GM13977 (cell line): ENCODE measurements around the gene DHRS1.
A peak's percentile ranks its signal among the peaks of the same experiment; 100 is the strongest.

ENCODE experiments used
- DNase-seq: peaks from one replicate; pipeline ENCODE4 v3.0.0; 2012; ENCODE audit warnings: low spot score
- CTCF ChIP-seq: IDR thresholded peaks from 2 replicates; pipeline ENCODE4 v1.5.1; 2012; ENCODE audit warnings: mild to moderate bottlenecking, control low read depth; ENCODE audit not compliant: insufficient read depth; ENCODE audit errors: extremely low read depth, missing control alignments
- in situ Hi-C: fragments of 300-500 bp; cut with MboI; formaldehyde crosslinking; loops from one replicate; pipeline ENCODE4 v1.12.0; 2022; ENCODE audit warnings: low sequenced_read_pairs, low pct_unique_long_range_greater_than_20kb, mixed read lengths, inconsistent platforms; ENCODE audit not compliant: unreplicated experiment

Gene DHRS1

GRCh38 chr14:24334431-24335291, 35.1 kb upstream of the DHRS1 start, which contains the start of gene ADCY4:
TSS of gene ADCY4 (minus strand) at chr14:24335071. CDS start at chr14:24334652, 419 bp downstream.
- no peak for DNase-seq
- peak; percentile 0 for TF ChIP-seq CTCF
- in situ Hi-C loops = loop anchor here (5.0 to 25.0 kb wide), 2 partner anchors 103 to 328 kb away; no protein-coding TSS in a partner anchor

DNA sequence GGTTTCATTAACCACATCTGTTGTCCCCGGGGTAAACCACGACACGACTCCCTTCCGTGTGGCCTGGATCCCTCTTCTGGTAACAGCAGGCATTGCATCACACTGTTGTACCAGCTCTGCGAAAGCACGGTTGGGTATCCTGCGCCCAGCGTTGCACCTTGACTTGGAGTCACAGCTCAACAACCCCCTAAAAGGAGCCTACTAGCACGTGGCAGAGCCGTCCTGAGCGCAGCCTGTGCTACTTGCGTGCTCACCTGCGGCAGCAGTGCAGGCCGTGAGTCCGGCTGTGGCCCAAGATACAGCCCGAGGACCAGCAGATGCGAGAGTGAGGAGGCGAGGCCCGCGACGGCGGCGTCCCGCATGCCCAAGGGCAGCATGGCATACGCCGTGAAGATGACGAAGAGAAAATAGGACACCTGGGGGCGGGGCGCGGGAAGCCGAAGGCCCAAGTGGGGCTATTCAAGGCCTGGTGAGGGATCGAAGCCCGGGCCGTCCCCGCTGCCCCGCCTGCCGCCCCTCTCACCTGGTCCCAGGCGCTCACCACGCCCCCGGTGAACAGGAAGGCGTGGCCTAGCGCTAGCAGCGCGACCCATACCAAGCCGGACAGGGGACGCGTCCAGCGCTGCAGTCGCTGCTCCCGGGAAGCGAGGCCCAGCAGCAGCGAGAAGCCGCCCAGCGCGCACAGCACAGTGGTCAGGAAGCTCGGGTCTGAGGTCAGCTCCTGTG, 32.9 kb upstream of the DHRS1 start:
- in situ Hi-C loops = loop anchor here (5.0 to 25.0 kb wide), 2 partner anchors 105 to 330 kb away; no protein-coding TSS in a partner anchor
- peak; percentile 75 for TF ChIP-seq CTCF
- peak; percentile 94 for DNase-seq

- DNase-seq = no peak
- TF ChIP-seq CTCF = no peak
- in situ Hi-C loops = loop anchor here (5.0 to 25.0 kb wide), 2 partner anchors 106 to 331 kb away; no protein-coding TSS in a partner anchor
Observed at GRCh38 chr14:24331731-24332267, 32.2 kb upstream of the DHRS1 start.

DNA sequence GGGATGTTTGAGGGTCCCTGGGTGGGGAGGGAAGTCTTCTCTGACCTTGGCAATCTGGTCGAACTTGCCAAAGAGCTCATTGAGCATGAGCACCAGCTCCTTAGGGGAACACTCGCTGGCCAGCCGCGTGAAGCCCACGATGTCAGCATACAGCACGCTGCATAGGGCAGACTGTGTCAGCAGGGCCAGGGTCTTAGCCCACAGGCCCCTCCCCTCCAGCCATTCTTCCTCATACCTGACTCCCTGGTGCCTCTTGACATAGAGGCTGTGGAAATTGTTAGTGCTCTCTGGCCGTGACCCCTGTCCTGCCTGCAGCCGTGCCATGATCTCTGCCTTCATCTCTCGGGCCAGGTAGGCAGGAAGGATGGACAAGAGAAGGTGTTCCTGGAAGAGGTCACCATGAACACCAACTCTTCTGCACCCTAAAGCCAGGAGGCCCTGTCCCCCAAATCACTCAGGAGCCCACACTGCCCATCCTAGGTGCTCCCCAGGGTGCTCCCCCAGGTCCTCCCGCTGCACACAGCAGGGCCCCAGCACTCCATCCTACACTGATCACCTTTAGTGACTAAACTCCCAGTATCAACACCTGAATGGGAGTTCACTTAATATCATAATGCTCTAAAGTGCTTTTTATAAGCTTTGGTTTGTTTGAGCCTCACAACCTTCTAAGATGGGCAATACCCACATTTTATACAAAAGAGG, 31.5 kb upstream of the DHRS1 start:
- no peak for DNase-seq
- TF ChIP-seq CTCF = no peak
- in situ Hi-C loops = loop anchor here (5.0 to 25.0 kb wide), 2 partner anchors 106 to 331 kb away; no protein-coding TSS in a partner anchor

DNA sequence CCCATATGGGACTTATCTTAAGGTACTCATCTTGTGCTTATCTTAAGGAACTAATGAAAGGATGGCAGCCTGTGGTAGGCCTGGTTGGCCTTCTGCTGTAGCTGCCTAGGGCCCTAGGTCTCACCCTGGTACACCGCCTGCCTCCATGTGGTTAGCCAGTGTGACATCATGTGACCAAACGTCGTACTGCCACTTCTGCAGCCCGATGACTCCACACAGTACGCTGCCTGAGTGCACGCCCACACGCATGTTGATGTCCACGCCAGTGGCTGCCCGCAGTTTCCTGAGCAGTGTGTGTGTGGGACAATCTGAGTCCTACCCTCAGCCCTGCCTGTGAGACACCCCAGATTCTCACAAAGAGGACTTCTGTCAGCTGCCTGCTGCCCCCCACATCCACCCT, 30.2 kb upstream of the DHRS1 start:
- DNase-seq = no peak
- in situ Hi-C loops = loop anchor here (5.0 to 25.0 kb wide), 2 partner anchors 108 to 333 kb away; no protein-coding TSS in a partner anchor
- TF ChIP-seq CTCF = no peak
